ENCODE measurements around the gene C1QL4. TPM values are rescaled to one million over a fixed set of nuclear protein-coding genes. Genes with fewer than 3 reads are reported as not detected.
A peak's percentile ranks its signal among the peaks of the same experiment; 100 is the strongest.

C1QL4 gene
- total and polyA plus RNA-seq, 9 of the 15 experiments (the other 6 are each of a cell fraction or from before 2014, with no cell fraction given) = 0.08 to 2.1 (median 0.31) TPM

DNA sequence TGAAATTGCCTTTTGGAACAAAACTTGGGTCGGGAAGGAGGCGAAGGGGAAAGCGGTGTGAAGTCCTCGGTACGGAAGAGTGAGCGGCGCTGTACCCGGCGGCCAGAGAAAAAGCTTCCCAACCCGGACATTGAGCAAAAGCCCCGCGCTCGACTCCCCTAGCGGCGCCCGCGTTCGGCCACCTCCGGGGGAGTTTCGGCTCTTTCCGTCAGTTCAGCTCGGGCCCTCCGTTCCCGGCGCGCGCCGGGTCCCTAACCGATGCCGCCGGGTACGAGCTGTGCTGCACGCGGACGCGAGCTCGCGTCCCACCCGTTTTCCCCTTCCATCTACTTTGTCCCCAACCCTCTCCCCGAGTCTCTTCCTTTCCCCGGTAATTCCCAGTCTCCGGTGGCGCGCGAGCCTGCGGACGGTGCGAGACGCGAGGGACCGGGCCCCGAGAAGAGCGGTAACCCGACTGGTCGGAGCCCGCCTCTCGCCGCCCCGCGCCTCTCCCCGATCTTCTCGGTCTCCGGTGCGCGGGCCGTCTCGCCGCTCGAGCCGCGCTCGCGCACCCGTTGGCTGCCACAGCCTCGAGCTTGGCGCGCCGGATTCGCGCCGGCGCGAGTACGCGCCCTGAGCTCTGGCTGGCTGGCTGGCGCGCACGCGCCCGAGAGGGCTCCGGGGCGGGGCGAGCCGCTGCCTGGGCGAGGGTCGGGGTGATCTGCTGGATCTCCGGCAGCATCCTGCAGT is 29.8 kb upstream of the C1QL4 start (continued):
- TF ChIP-seq, protein P1, sequence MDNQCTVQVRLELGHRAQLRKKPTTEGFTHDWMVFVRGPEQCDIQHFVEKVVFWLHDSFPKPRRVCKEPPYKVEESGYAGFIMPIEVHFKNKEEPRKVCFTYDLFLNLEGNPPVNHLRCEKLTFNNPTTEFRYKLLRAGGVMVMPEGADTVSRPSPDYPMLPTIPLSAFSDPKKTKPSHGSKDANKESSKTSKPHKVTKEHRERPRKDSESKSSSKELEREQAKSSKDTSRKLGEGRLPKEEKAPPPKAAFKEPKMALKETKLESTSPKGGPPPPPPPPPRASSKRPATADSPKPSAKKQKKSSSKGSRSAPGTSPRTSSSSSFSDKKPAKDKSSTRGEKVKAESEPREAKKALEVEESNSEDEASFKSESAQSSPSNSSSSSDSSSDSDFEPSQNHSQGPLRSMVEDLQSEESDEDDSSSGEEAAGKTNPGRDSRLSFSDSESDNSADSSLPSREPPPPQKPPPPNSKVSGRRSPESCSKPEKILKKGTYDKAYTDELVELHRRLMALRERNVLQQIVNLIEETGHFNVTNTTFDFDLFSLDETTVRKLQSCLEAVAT (IDR thresholded peaks at IDR 0.05) = no peak
- no peak; the same call in 1 of the 2 replicates for TF ChIP-seq ZNF584 (CRISPR knock-in tag; IDR thresholded peaks at IDR 0.05; ENCODE audit: low read depth)
- no peak for TF ChIP-seq MYBL2 (IDR thresholded peaks at IDR 0.05; ENCODE audit: low read depth)
- no peak for TF ChIP-seq MYBL2 (CRISPR knock-in tag; IDR thresholded peaks at IDR 0.05; ENCODE audit: borderline replicate concordance)
- no peak for TF ChIP-seq ZNF124 (CRISPR knock-in tag; IDR thresholded peaks at IDR 0.05)
- TF ChIP-seq ZNF644 (tag; IDR thresholded peaks at IDR 0.05; ENCODE audit: low read depth) = peak; percentile 72; the same call in 1 of the 2 replicates
- TF ChIP-seq ZNF140 (CRISPR knock-in tag; IDR thresholded peaks at IDR 0.05) = no peak
- peak; percentile 96 for TF ChIP-seq NRF1 (conservative IDR thresholded peaks at IDR 0.05 in 1 of 2, IDR thresholded peaks at IDR 0.05 in 1 of 2)
- TF ChIP-seq CREM (IDR thresholded peaks at IDR 0.05; ENCODE audit: low read depth) = peak; percentile 39
- no peak; the same call in 1 of the 2 replicates for TF ChIP-seq ZNF263 (CRISPR knock-in tag; IDR thresholded peaks at IDR 0.05; ENCODE audit: borderline replicate concordance)
- TF ChIP-seq ARID1B (IDR thresholded peaks at IDR 0.05) = 0 out of 2 replicates have a peak, but pooled peaks have one; percentile 17
- no peak for TF ChIP-seq CBX2 (IDR thresholded peaks at IDR 0.05; ENCODE audit: insufficient read depth, low read length, poor library complexity, severe bottlenecking)
- no peak for TF ChIP-seq NFIX (CRISPR knock-in tag; IDR thresholded peaks at IDR 0.05; ENCODE audit: low read depth)
- TF ChIP-seq FOXM1 (IDR thresholded peaks at IDR 0.05; ENCODE audit: low read depth) = no peak
- TF ChIP-seq FOXM1 (CRISPR knock-in tag; IDR thresholded peaks at IDR 0.05; ENCODE audit: low read depth) = no peak
- TF ChIP-seq FOXK1 (CRISPR knock-in tag; IDR thresholded peaks at IDR 0.05; ENCODE audit: borderline replicate concordance) = no peak
- TF ChIP-seq ZBED1 (IDR thresholded peaks at IDR 0.05) = no peak; the same call in 1 of the 2 replicates
- TF ChIP-seq, protein P2, sequence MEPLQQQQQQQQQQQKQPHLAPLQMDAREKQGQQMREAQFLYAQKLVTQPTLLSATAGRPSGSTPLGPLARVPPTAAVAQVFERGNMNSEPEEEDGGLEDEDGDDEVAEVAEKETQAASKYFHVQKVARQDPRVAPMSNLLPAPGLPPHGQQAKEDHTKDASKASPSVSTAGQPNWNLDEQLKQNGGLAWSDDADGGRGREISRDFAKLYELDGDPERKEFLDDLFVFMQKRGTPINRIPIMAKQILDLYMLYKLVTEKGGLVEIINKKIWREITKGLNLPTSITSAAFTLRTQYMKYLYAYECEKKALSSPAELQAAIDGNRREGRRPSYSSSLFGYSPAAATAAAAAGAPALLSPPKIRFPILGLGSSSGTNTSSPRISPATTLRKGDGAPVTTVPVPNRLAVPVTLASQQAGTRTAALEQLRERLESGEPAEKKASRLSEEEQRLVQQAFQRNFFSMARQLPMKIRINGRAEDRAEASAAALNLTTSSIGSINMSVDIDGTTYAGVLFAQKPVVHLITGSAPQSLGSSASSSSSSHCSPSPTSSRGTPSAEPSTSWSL (CRISPR knock-in tag; IDR thresholded peaks at IDR 0.05; ENCODE audit: borderline replicate concordance) = no peak
- TF ChIP-seq, protein P3, sequence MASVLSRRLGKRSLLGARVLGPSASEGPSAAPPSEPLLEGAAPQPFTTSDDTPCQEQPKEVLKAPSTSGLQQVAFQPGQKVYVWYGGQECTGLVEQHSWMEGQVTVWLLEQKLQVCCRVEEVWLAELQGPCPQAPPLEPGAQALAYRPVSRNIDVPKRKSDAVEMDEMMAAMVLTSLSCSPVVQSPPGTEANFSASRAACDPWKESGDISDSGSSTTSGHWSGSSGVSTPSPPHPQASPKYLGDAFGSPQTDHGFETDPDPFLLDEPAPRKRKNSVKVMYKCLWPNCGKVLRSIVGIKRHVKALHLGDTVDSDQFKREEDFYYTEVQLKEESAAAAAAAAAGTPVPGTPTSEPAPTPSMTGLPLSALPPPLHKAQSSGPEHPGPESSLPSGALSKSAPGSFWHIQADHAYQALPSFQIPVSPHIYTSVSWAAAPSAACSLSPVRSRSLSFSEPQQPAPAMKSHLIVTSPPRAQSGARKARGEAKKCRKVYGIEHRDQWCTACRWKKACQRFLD (CRISPR knock-in tag; IDR thresholded peaks at IDR 0.05) = peak; percentile 92
- no peak for TF ChIP-seq SMARCC2 (IDR thresholded peaks at IDR 0.05; ENCODE audit: low read depth)
- TF ChIP-seq CBX5 (IDR thresholded peaks at IDR 0.05; ENCODE audit: borderline replicate concordance, low read depth) = no peak

Measured in K562 (cell line).